ENCODE results near the gene ATL3. TPM values are rescaled to one million over a fixed set of nuclear protein-coding genes. Genes with fewer than 3 reads are reported as not detected.

Gene ATL3
- total and polyA plus RNA-seq, 2 of the 13 experiments (the other 11 are each of a cell fraction or from before 2014, with no cell fraction given), result not detected

GRCh38 chr11:63623513-63624140 lies 47.5 kb downstream of the ATL3 start (continued):
- TF ChIP-seq ZBTB40 (IDR thresholded peaks at IDR 0.05), result no peak
- no peak for TF ChIP-seq ZBTB40 (CRISPR knock-in tag; IDR thresholded peaks at IDR 0.05)
- no peak for TF ChIP-seq ATF7-NPFF (CRISPR knock-in tag; IDR thresholded peaks at IDR 0.05; ENCODE audit: low read depth)
- no peak for TF ChIP-seq SETDB1 (CRISPR knock-in tag; IDR thresholded peaks at IDR 0.05; ENCODE audit: borderline replicate concordance)

All from HepG2 (cell line).